Liver (tissue), 3 donors: ENCODE measurements around the gene PSMD12.
A peak's percentile ranks its signal among the peaks of the same experiment; 100 is the strongest.

ENCODE experiments used
- EGR1 ChIP-seq, 2 donors: IDR thresholded peaks; 2 replicates each; pipeline ENCODE4 v1.6.1; 2016 to 2018; ENCODE audit warnings: antibody characterized with exemption in 2 of 2, low read depth in 2 of 2
- TAF1 ChIP-seq: conservative IDR thresholded peaks from 2 replicates; pipeline ENCODE4 v1.6.1; 2016; ENCODE audit warnings: antibody characterized with exemption, mild to moderate bottlenecking
- TF ChIP-seq, protein P1 (sequence below): fragments of 150-350 bp; IDR thresholded peaks from 2 replicates; pipeline ENCODE4 v1.5.1; 2017; ENCODE audit warnings: improper control_type of control experiment, low read depth, low read length; ENCODE audit not compliant: missing input control
- TF ChIP-seq, protein P2 (sequence below): IDR thresholded peaks from 2 replicates; pipeline ENCODE4 v1.6.1; 2016; ENCODE audit warnings: antibody characterized with exemption
- TF ChIP-seq, protein P3 (sequence below): IDR thresholded peaks from 2 replicates; pipeline ENCODE4 v1.6.1; 2016; ENCODE audit warnings: antibody characterized with exemption
- donor health status: healthy.
- donor health status: healthy.

DNA sequence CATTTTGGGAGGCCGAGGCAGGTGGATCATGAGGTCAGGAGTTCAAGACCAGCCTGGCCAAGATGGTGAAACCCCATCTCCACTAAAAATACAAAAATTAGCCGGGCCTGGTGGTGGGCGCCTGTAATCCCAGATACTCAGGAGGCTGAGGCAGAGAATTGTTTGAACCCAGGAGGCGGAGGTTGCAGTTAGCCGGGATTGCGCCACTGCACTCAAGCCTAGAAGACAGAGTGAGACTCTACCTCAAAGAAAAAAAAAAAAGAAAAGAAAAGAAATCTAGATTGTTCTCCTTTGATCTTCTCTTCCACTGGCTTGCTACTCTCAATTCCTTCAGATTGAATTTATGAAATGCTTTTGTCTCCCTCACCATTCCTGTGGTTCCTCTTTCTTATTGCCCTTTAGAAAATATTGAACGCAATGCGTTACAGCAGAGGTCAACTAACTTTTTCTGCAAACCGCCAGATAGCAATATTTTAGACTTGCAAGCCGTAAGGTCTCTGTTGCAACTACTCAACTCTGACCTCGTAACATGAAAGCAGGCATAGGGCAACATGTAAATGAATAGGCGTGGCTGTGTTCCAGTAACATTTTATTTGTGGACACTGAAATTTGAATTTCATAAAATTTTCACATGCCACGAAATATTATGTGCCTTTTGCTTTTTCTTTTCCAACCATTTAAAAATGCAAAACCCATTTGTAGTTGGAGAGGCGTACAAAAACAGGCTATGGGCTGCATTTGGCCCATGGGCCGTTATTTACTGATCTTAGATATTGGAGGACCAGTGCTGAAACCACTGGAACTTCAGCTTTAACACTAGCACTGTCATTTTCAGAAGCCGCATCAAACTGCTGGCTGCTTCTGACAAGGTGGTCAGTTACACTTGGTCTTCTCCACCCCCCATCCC is 35.5 kb upstream of the PSMD12 start:
- TF ChIP-seq, protein P1, sequence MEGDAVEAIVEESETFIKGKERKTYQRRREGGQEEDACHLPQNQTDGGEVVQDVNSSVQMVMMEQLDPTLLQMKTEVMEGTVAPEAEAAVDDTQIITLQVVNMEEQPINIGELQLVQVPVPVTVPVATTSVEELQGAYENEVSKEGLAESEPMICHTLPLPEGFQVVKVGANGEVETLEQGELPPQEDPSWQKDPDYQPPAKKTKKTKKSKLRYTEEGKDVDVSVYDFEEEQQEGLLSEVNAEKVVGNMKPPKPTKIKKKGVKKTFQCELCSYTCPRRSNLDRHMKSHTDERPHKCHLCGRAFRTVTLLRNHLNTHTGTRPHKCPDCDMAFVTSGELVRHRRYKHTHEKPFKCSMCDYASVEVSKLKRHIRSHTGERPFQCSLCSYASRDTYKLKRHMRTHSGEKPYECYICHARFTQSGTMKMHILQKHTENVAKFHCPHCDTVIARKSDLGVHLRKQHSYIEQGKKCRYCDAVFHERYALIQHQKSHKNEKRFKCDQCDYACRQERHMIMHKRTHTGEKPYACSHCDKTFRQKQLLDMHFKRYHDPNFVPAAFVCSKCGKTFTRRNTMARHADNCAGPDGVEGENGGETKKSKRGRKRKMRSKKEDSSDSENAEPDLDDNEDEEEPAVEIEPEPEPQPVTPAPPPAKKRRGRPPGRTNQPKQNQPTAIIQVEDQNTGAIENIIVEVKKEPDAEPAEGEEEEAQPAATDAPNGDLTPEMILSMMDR, result no peak
- TF ChIP-seq, protein P2, sequence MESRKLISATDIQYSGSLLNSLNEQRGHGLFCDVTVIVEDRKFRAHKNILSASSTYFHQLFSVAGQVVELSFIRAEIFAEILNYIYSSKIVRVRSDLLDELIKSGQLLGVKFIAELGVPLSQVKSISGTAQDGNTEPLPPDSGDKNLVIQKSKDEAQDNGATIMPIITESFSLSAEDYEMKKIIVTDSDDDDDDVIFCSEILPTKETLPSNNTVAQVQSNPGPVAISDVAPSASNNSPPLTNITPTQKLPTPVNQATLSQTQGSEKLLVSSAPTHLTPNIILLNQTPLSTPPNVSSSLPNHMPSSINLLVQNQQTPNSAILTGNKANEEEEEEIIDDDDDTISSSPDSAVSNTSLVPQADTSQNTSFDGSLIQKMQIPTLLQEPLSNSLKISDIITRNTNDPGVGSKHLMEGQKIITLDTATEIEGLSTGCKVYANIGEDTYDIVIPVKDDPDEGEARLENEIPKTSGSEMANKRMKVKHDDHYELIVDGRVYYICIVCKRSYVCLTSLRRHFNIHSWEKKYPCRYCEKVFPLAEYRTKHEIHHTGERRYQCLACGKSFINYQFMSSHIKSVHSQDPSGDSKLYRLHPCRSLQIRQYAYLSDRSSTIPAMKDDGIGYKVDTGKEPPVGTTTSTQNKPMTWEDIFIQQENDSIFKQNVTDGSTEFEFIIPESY, result peak; percentile 68
- TF ChIP-seq EGR1 (IDR thresholded peaks at IDR 0.05; ENCODE audit: low read depth in 2 of 2) (no peak), TAF1 (no peak)
- TF ChIP-seq, protein P3, sequence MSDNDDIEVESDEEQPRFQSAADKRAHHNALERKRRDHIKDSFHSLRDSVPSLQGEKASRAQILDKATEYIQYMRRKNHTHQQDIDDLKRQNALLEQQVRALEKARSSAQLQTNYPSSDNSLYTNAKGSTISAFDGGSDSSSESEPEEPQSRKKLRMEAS, result peak; percentile 69
